PC-3 (cell line): Measurements from ENCODE around the gene LTBP3. TPM values are rescaled to one million over a fixed set of nuclear protein-coding genes. Genes with fewer than 3 reads are reported as not detected.

Experiments used
- ATAC-seq: fragments of 200-7000 bp; cut with Tn5 transposase; 2 replicates; pipeline ENCODE4 v1.9.1; 2020; ENCODE audit warnings: mild to moderate bottlenecking, moderate library complexity
- BruUV-seq: library from RNA; stranded (reverse); fragments of 400-500 nt; replicated peaks from 2 replicates; lab custom pipeline; 2021; lab: Mats Ljungman, UMichigan
- CTCF ChIA-PET: fragments of 300-600 bp; sonication (Branson Sonifier 250); formaldehyde crosslinking; loops from one replicate; lab custom pipeline; 2022; ENCODE audit warnings: antibody characterized with exemption; lab: Charles Lee
- POLR2A ChIA-PET: fragments of 300-600 bp; sonication (Branson Sonifier 250); formaldehyde crosslinking; loops from one replicate; lab custom pipeline; 2022; ENCODE audit warnings: antibody characterized with exemption; ENCODE audit not compliant: unreplicated experiment; lab: Charles Lee
- DNase-seq: peaks from one replicate; pipeline ENCODE4 v3.0.0-alpha.2; 2015
- H2AFZ ChIP-seq: fragments of 300-600 bp; sonication (generic); 2 replicates; pipeline ENCODE4 v1.6.0; 2016; ENCODE audit warnings: antibody characterized with exemption, low read length
- H3F3A ChIP-seq: fragments of 300-600 bp; sonication (generic); one replicate; pipeline ENCODE4 v1.6.0; 2017; ENCODE audit warnings: antibody characterized with exemption, low read length, control low read depth, mild to moderate bottlenecking; ENCODE audit not compliant: unreplicated experiment
- H3K27ac ChIP-seq: fragments of 300-600 bp; sonication (generic); 2 replicates; pipeline ENCODE4 v1.5.1; 2016; ENCODE audit warnings: mild to moderate bottlenecking, low read length
- H3K27me3 ChIP-seq: fragments of 300-600 bp; sonication (generic); 2 replicates; pipeline ENCODE4 v1.6.1; 2016; ENCODE audit warnings: low read length, mixed read lengths
- H3K36me3 ChIP-seq: fragments of 300-600 bp; sonication (generic); 2 replicates; pipeline ENCODE4 v1.6.1; 2016; ENCODE audit warnings: low read depth, mixed run types, low read length, mixed read lengths
- H3K4me1 ChIP-seq: fragments of 300-600 bp; sonication (generic); 2 replicates; pipeline ENCODE4 v1.5.1; 2016; ENCODE audit warnings: low read length; ENCODE audit not compliant: insufficient read depth
- H3K4me2 ChIP-seq: fragments of 300-600 bp; sonication (generic); 2 replicates; pipeline ENCODE4 v1.6.0; 2016; ENCODE audit warnings: low read length
- H3K4me3 ChIP-seq: fragments of 300-600 bp; sonication (generic); 2 replicates; pipeline ENCODE4 v1.5.1; 2016; ENCODE audit warnings: mild to moderate bottlenecking, low read length, mixed read lengths
- H3K79me2 ChIP-seq: fragments of 300-600 bp; sonication (generic); 2 replicates; pipeline ENCODE4 v1.6.1; 2017; ENCODE audit warnings: low read length, mixed read lengths
- H3K9ac ChIP-seq: fragments of 300-600 bp; sonication (generic); 2 replicates; pipeline ENCODE4 v1.6.0; 2016; ENCODE audit warnings: mild to moderate bottlenecking, low read length
- H3K9me2 ChIP-seq: fragments of 300-600 bp; sonication (generic); replicated peaks from 2 replicates; pipeline ENCODE4 v1.6.1; 2016; ENCODE audit warnings: mixed run types, low read length, mixed read lengths
- H3K9me3 ChIP-seq: fragments of 300-600 bp; sonication (generic); 2 replicates; pipeline ENCODE4 v1.6.1; 2016; ENCODE audit warnings: low read length, mixed read lengths
- H4K20me1 ChIP-seq: fragments of 300-600 bp; sonication (generic); 2 replicates; pipeline ENCODE4 v1.6.1; 2016; ENCODE audit warnings: low read length, mixed read lengths
- EZH2 ChIP-seq: fragments of 300-600 bp; sonication (generic); IDR thresholded peaks from one replicate; pipeline ENCODE4 v1.6.1; 2017; ENCODE audit warnings: antibody characterized with exemption, mild to moderate bottlenecking, low read length; ENCODE audit not compliant: unreplicated experiment
- EZH2phosphoT487 ChIP-seq: fragments of 300-600 bp; sonication (generic); IDR thresholded peaks from 2 replicates; pipeline ENCODE4 v1.6.1; 2018; ENCODE audit warnings: mild to moderate bottlenecking, antibody characterized with exemption, low read length, borderline replicate concordance
- intact Hi-C: fragments of 100-400 bp; cut with micrococcal nuclease; formaldehyde crosslinking; loops from 2 replicates; pipeline ENCODE4 v1.9.0; 2023
- total RNA-seq: library from RNA; depleted of rRNA; stranded (reverse); fragments of >200 nt; gene quantifications from 2 replicates; pipeline ENCODE4 v1.2.3, GENCODE V29; 2014
- TF ChIP-seq, protein P1 (sequence below): fragments of 300-600 bp; sonication (generic); conservative IDR thresholded peaks from 2 replicates; pipeline ENCODE4 v1.5.1; 2017; ENCODE audit warnings: antibody characterized with exemption, low read depth, mild to moderate bottlenecking, low read length

Gene LTBP3
- total RNA-seq, 1 experiment from 2014 or later: 197 TPM

DNA sequence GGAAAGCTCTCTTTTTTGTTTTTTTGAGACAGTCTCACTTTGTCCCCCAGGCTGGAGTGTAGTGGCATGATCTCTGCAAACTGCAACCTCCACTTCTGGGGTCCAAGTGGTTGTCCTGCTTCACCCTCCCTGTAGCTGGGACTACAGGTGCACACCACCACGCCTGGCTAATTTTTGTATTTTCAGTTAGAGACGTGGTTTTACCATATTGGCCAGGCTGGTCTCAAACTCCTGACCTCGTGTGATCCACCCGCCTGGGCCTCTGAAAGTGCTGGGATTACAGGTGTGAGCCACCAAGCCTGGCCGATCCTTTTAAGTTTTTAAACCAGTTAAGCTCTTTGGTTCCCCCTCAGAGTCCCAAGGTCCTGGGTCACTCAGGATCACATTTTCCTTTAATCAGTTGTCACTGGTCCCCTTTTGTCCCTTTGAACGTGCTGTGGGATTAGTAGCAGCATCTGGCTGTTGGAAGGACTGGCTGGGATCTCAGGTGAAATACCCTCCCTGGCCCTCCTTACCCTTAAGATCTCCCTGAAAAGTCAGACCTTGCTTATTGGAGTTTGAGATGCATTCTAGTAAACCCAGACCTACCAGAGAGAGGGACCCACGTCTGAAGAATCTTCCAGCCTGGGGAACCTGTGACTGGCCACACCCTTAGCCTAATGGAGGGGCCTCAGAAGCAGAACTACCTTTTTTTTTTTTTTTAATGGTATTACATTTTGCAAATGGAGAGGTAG lies 51.2 kb downstream of the LTBP3 start:
- POLR2A ChIA-PET: interaction anchor here (0.5 to 3.4 kb wide), 16 partner anchors 10 to 260 kb away, joined by 3 to 46 read pairs (median 7); partner anchors contain the start of gene NEAT1
- BruUV-seq: TSS peak; percentile 79
- peaks cover 45% of the 10 kb centered on the region for H3K36me3 ChIP-seq
- CTCF ChIA-PET: interaction anchor here (0.6 to 1.2 kb wide), 6 partner anchors 9 to 174 kb away, joined by 3 to 11 read pairs (median 4); partner anchors contain the start of gene DPF2
- H4K20me1 ChIP-seq: peaks cover 46% of the 10 kb centered on the region
- peak overlapping the region; percentile 52 for H3K27ac ChIP-seq
- intact Hi-C loops: loop anchor here (2.0 to 5.0 kb wide), 2 partner anchors 60 to 75 kb away; no protein-coding TSS in a partner anchor
- H3K9ac ChIP-seq: no peak overlapping the region
- H3K4me2 ChIP-seq: peak overlapping the region; percentile 5; the same call in 1 of the 2 replicates
- peaks cover 45% of the 10 kb centered on the region for H3K4me1 ChIP-seq
- peak; percentile 42 for ATAC-seq
- H3K79me2 ChIP-seq: peaks cover 46% of the 10 kb centered on the region
- no peak overlapping the region for H2AFZ ChIP-seq
- no peaks in the 10 kb centered on the region for H3K9me3 ChIP-seq
- peaks cover 61% of the 10 kb centered on the region for H3F3A ChIP-seq
- H3K27me3 ChIP-seq: no peaks in the 10 kb centered on the region
- DNase-seq: peak; percentile 56
- no peak overlapping the region for H3K4me3 ChIP-seq
- TF ChIP-seq EZH2 (no peak), EZH2phosphoT487 (no peak)
- TF ChIP-seq, protein P1, sequence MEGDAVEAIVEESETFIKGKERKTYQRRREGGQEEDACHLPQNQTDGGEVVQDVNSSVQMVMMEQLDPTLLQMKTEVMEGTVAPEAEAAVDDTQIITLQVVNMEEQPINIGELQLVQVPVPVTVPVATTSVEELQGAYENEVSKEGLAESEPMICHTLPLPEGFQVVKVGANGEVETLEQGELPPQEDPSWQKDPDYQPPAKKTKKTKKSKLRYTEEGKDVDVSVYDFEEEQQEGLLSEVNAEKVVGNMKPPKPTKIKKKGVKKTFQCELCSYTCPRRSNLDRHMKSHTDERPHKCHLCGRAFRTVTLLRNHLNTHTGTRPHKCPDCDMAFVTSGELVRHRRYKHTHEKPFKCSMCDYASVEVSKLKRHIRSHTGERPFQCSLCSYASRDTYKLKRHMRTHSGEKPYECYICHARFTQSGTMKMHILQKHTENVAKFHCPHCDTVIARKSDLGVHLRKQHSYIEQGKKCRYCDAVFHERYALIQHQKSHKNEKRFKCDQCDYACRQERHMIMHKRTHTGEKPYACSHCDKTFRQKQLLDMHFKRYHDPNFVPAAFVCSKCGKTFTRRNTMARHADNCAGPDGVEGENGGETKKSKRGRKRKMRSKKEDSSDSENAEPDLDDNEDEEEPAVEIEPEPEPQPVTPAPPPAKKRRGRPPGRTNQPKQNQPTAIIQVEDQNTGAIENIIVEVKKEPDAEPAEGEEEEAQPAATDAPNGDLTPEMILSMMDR: no peak
- H3K9me2 ChIP-seq: no peaks in the 10 kb centered on the region

DNA sequence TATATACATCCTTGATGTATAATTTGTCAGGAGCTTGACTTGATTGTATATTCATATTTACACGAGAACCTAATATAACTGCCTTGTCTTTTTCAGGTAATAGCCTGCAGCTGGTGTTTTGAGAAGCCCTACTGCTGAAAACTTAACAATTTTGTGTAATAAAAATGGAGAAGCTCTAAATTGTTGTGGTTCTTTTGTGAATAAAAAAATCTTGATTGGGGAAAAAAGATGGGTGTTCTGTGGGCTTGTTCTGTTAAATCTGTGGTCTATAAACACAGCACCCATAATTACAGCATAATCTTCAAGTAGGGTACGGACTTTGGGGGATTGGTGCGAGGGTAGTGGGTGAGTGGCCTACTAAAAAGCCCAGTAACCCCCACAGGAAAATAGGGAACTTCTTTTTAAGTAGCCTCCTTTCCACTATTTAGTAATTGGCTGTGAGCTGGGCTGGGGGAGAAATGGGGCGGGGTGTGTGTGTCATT lies 51.8 kb downstream of the LTBP3 start:
- H4K20me1 ChIP-seq: peaks cover 52% of the 10 kb centered on the region
- ChIA-PET POLR2A (interaction anchor here (0.5 to 3.4 kb wide), 12 partner anchors 9 to 259 kb away, joined by 3 to 46 read pairs (median 5); partner anchors contain the start of gene NEAT1), CTCF (interaction anchor here (0.8 to 1.0 kb wide), 2 partner anchors 15 to 53 kb away, joined by 5 read pairs; no protein-coding TSS in a partner anchor)
- H3K4me3 ChIP-seq: no peak overlapping the region
- H3K79me2 ChIP-seq: peaks cover 52% of the 10 kb centered on the region
- H3K9me3 ChIP-seq: no peaks in the 10 kb centered on the region
- peaks cover 45% of the 10 kb centered on the region for H3K4me1 ChIP-seq
- intact Hi-C loops: loop anchor here (2.0 to 5.0 kb wide), 2 partner anchors 60 to 74 kb away; no protein-coding TSS in a partner anchor
- no peak for ATAC-seq
- H3K9me2 ChIP-seq: no peaks in the 10 kb centered on the region
- H3K27ac ChIP-seq: peak overlapping the region; percentile 52; the same call in 1 of the 2 replicates
- H3F3A ChIP-seq: peaks cover 67% of the 10 kb centered on the region
- H3K27me3 ChIP-seq: no peaks in the 10 kb centered on the region
- H2AFZ ChIP-seq: no peak overlapping the region
- no TSS peak for BruUV-seq
- peaks cover 51% of the 10 kb centered on the region for H3K36me3 ChIP-seq
- peak overlapping the region; percentile 90; the same call in 1 of the 2 replicates for H3K4me2 ChIP-seq
- DNase-seq: peak; percentile 25
- no peak for TF ChIP-seq EZH2phosphoT487
- TF ChIP-seq, protein P1: no peak
- no peak for TF ChIP-seq EZH2
- H3K9ac ChIP-seq: no peak overlapping the region
